GM19239 (cell line): Measurements from ENCODE around the gene FAM3C.
"Not testable (repeated sequence)": the region's sequence is repeated elsewhere in the genome, so short reads cannot be mapped to it uniquely, and the experiment has no call there.

Source experiments
- DNase-seq: peaks from one replicate; pipeline ENCODE4 v3.0.0; 2011; ENCODE audit warnings: low spot score; ENCODE audit not compliant: insufficient read length
- FAIRE-seq: peaks from 2 replicates; lab custom pipeline; 2011; peaks lifted over from hg19 to GRCh38; lab: Jason Lieb, UNC

Gene FAM3C

GRCh38 chr7:121336579-121336978, 59.5 kb downstream of the FAM3C start:
- FAIRE-seq (no peak), DNase-seq (no peak)

GRCh38 chr7:121334875-121335648, 61.0 kb downstream of the FAM3C start:
- DNase-seq (no peak), FAIRE-seq (no peak)

- no peak for FAIRE-seq
- DNase-seq = no peak
Measured at GRCh38 chr7:121334376-121334775, 61.7 kb downstream of the FAM3C start.

- no peak for DNase-seq
- no peak for FAIRE-seq
Measured at GRCh38 chr7:121331574-121331973, 64.5 kb downstream of the FAM3C start.

- FAIRE-seq (no peak), DNase-seq (no peak)
Measured at GRCh38 chr7:121331048-121331447, 65.1 kb downstream of the FAM3C start.

- no peak for FAIRE-seq
- no peak for DNase-seq
Measured at GRCh38 chr7:121330053-121330833, 65.9 kb downstream of the FAM3C start.

- FAIRE-seq (peak; percentile 55), DNase-seq (no peak)
Measured at GRCh38 chr7:121329191-121330052, 66.7 kb downstream of the FAM3C start.

- FAIRE-seq (no peak), DNase-seq (no peak)
Measured at GRCh38 chr7:121328508-121329190, 67.5 kb downstream of the FAM3C start, which contains the start of gene WNT16. Gene WNT16 (plus strand): TSS chr7:121329000. CDS start chr7:121329293, 293 bp downstream.

GRCh38 chr7:121327671-121328070, 68.4 kb downstream of the FAM3C start:
- DNase-seq (no peak), FAIRE-seq (no peak)

GRCh38 chr7:121323515-121324302, 72.4 kb downstream of the FAM3C start:
- FAIRE-seq = no peak
- DNase-seq = no peak

- DNase-seq = no peak
- FAIRE-seq = no peak
Measured at GRCh38 chr7:121322460-121322859, 73.6 kb downstream of the FAM3C start.

- FAIRE-seq, DNase-seq: not testable (repeated sequence)
Measured at GRCh38 chr7:121315170-121315569, 80.9 kb downstream of the FAM3C start.

GRCh38 chr7:121313793-121314676, 82.1 kb downstream of the FAM3C start:
- FAIRE-seq = peak; percentile 94

GRCh38 chr7:121313220-121313792, 82.8 kb downstream of the FAM3C start:
- DNase-seq (no peak), FAIRE-seq (peak; percentile 52)

More at GRCh38 chr7:121313793-121314676, 82.1 kb downstream of the FAM3C start:
- no peak for DNase-seq

GRCh38 chr7:121307021-121307574, 89.0 kb downstream of the FAM3C start:
- DNase-seq = no peak
- FAIRE-seq = no peak

- DNase-seq (no peak), FAIRE-seq (peak; percentile 18)
Measured at GRCh38 chr7:121306565-121306964, 89.5 kb downstream of the FAM3C start.

- DNase-seq = no peak
- FAIRE-seq = no peak
Measured at GRCh38 chr7:121305109-121305508, 91.0 kb downstream of the FAM3C start.
